Vagina (tissue), 2 donors: Measurements from ENCODE around the gene GRXCR2.

Experiments
- POLR2A ChIP-seq, 2 donors: fragments of 450-650 bp; IDR thresholded peaks; one replicate each; pipeline ENCODE4 v1.6.1; 2017; ENCODE audit warnings: antibody characterized with exemption in 2 of 2, mild to moderate bottlenecking in 2 of 2, moderate library complexity in 2 of 2
- POLR2AphosphoS5 ChIP-seq, 2 donors: sonication (generic); formaldehyde crosslinking; IDR thresholded peaks; one replicate each; pipeline ENCODE4 v1.9.0; 2017; ENCODE audit warnings: antibody characterized with exemption in 2 of 2, mild to moderate bottlenecking in 2 of 2, low read depth in 1 of 2; ENCODE audit not compliant: insufficient read depth in 1 of 2
- TF ChIP-seq, protein P1 (sequence below), 3 experiments: fragments of 450-650 bp in 2 of 3; fragments of 200-600 bp in 1 of 3; sonication (generic) in 1 of 3; IDR thresholded peaks; one replicate each; pipeline ENCODE4 v1.5.1; 2017 to 2019; ENCODE audit warnings: antibody characterized with exemption in 3 of 3, mild to moderate bottlenecking in 2 of 3, moderate library complexity in 2 of 3

DNA sequence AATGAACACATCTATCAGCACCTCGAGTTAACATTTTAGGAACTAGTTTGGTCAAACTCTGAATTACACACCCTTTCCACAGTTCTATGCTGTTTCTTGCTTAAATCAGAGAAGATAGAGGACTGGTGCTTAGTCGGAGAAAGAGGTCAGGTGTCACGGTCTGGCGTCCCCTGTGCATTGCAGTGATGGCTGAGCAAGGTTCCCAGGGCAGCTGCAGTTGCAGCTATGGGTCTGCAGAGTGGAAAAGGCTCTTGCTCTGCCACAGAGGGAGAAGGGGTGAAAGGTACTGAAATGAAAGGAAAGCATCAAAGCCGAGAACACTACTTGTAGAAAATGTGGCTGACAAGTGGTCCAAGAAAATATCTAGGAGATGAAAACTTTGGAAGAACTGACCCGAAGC lies 38.4 kb upstream of the GRXCR2 start:
- TF ChIP-seq, protein P1, sequence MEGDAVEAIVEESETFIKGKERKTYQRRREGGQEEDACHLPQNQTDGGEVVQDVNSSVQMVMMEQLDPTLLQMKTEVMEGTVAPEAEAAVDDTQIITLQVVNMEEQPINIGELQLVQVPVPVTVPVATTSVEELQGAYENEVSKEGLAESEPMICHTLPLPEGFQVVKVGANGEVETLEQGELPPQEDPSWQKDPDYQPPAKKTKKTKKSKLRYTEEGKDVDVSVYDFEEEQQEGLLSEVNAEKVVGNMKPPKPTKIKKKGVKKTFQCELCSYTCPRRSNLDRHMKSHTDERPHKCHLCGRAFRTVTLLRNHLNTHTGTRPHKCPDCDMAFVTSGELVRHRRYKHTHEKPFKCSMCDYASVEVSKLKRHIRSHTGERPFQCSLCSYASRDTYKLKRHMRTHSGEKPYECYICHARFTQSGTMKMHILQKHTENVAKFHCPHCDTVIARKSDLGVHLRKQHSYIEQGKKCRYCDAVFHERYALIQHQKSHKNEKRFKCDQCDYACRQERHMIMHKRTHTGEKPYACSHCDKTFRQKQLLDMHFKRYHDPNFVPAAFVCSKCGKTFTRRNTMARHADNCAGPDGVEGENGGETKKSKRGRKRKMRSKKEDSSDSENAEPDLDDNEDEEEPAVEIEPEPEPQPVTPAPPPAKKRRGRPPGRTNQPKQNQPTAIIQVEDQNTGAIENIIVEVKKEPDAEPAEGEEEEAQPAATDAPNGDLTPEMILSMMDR (IDR thresholded peaks at IDR 0.05) = no peak
- TF ChIP-seq POLR2A (IDR thresholded peaks at IDR 0.05) = no peak
- TF ChIP-seq POLR2AphosphoS5 (IDR thresholded peaks at IDR 0.05; ENCODE audit: insufficient read depth in 1 of 2, low read depth in 1 of 2) = no peak
